Pancreas (tissue), 10 donors: ENCODE measurements around the gene BICRAL. TPM values are rescaled to one million over a fixed set of nuclear protein-coding genes. Genes with fewer than 3 reads are reported as not detected.
A peak's percentile ranks its signal among the peaks of the same experiment; 100 is the strongest.

Experiments used
- ATAC-seq, 4 donors: fragments of 200-7000 bp; cut with Tn5 transposase; one replicate each; pipeline versions ENCODE4 v1.8.0 to v1.9.1; 2020; ENCODE audit warnings: mild to moderate bottlenecking in 4 of 4, moderate library complexity in 4 of 4
- DNase-seq, 6 donors: peaks; one replicate each; pipeline ENCODE4 v3.0.0-alpha.2; 2020
- FAIRE-seq: peaks from 2 replicates; lab custom pipeline; 2012; peaks lifted over from hg19 to GRCh38; lab: Jason Lieb, UNC
- H3K27ac ChIP-seq, 4 donors: fragments of 200-600 bp; sonication (generic); 1 replicate in 3 of 4; 2 replicates in 1 of 4; pipeline versions ENCODE4 v1.5.0 to v1.8.0; 2020
- H3K27me3 ChIP-seq, 4 donors: fragments of 200-600 bp; one replicate each; pipeline ENCODE4 v1.8.0; 2021
- H3K36me3 ChIP-seq, 3 donors: fragments of 200-600 bp; sonication (generic) in 1 of 3; one replicate each; pipeline versions ENCODE4 v1.5.0 to v1.8.0; 2020 to 2021
- H3K4me1 ChIP-seq, 3 donors: fragments of 200-600 bp; one replicate each; pipeline ENCODE4 v1.8.0; 2021
- H3K4me3 ChIP-seq, 4 donors: fragments of 200-600 bp; sonication (generic) in 2 of 4; one replicate each; pipeline versions ENCODE4 v1.5.0 to v1.8.0; 2020 to 2021
- H3K9me3 ChIP-seq, 4 donors: fragments of 200-600 bp; one replicate each; pipeline ENCODE4 v1.8.0; 2021
- CTCF ChIP-seq, 4 donors: fragments of 200-600 bp; sonication (generic) in 3 of 4; IDR thresholded peaks; one replicate each; pipeline versions ENCODE4 v1.5.0 to v1.8.0; 2021; ENCODE audit warnings: antibody characterized with exemption in 4 of 4
- WGBS, 2 donors: extraction: QIAGEN DNeasy Blood & Tissue Kit; methylation state at CpG; one replicate each; pipeline ENCODE4 v1.1.7; 2013; 5-methylcytosine and 5-hydroxymethylcytosine counted together
- intact Hi-C, 3 donors: fragments of 100-400 bp; cut with DNase I; formaldehyde crosslinking; loops; one replicate each; pipeline versions ENCODE4 v1.11.1 to v1.14.2; 2022
- polyA plus RNA-seq, 2 donors: library from polyadenylated mRNA; stranded (reverse); fragments of 200-250 nt; gene quantifications; one replicate each; pipeline ENCODE4 v1.2.3, GENCODE V29; 2013
- total RNA-seq, 6 donors: library from RNA; stranded (reverse); fragmentation: NEBNext Ultra II Directional in 4 of 6; extraction: Animal tissue kit (Norgen Biotek cat#: 25700) in 4 of 6; gene quantifications; one replicate each; pipeline versions ENCODE4 v1.2.1 to v1.2.4, GENCODE V29; 2021 to 2023
- donor health status: healthy with polysubstance abuse.
- donor health status: DM: no; HTN: no; CAD: no; lungs with moderate emphysema.
- donor health status: DM: no; HTN: no; CAD: no.
- donor health status: control.
- donor health status: control.
- donor health status: Bipolar disorder and iron deficiency.
- donor health status: DM: yes; HTN: yes; CAD: no.
- donor health status: DM: no; HTN: no; CAD: no.
- donor health status: DM: no; HTN: no; CAD: no.
- donor health status: DM: yes; HTN: yes; CAD: no.

Gene BICRAL
- total and polyA plus RNA-seq, 8 donors: 2.9 to 10.5 (median 7.1) TPM

DNA sequence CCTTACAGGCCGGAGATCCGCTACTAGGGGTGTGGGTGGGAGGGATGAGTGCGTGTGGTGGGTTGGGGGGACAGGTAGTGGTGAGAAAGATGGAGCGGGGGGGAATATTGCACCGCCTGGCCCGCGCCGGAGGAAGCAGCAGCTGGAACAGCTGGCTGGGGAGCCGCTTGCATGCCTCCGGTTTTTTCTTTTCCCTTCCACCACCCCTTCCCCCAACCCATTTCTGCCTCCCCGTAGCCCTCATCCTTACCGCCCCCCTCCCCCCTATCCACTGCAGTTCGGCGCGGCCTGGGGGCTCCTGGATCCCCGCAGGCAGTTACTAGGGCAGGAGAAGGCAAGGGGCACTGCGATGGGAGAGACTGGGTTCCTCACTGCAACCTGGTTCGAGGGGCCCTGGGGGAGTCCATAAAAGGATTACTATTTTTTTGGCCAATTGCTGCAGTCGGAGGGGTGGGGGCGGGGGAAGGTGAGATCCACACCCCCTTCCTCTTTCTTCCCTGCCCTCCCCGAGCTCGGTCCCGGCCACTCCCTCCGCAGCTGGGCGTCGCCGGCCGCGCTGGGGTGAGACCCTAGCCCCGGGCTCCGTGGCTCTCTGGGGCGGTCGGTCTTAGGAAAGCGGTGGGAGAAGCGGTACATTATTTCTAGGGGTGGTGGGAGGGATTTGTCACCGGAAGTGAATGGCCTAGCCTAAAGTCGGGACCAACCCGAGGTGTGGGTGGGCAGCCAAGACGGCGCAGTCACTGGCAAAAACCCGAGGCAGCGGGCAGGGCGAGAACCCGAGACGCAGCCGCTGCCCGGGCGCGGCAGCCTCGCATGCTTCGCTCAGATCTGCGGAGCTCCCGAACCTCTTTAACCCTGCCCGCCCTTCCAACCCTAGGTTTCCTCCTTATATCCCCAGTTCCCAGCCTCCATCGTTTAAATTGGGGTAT lies 35.1 kb upstream of the BICRAL start:
- Histone ChIP-seq H3K4me3 (peak overlapping the region; percentile 58 to 90 (median 66)), H3K27me3 (no peaks in the 10 kb centered on the region), H3K36me3 (no peaks in the 10 kb centered on the region), H3K27ac (peak overlapping the region; percentile 60 to 93 (median 84)), H3K9me3 (no peaks in the 10 kb centered on the region), H3K4me1 (peaks cover 9 to 17% (median 11%) of the 10 kb centered on the region in 3 donors)
- DNase-seq (peak; percentile 70 to 86 (median 80)), ATAC-seq (peak; percentile 73 to 83 (median 78)), FAIRE-seq (no peak)
- TF ChIP-seq CTCF (IDR thresholded peaks at IDR 0.05): no peak
- intact Hi-C loops: no loop called here
- 0 to 1% methylated on average over 48 to 55 of the region's 55 CpGs for whole genome bisulfite sequencing, 2 donors

- Histone ChIP-seq H3K4me3 (peak overlapping the region in 1 of 4 donors; percentile 67), H3K9me3 (no peaks in the 10 kb centered on the region), H3K27ac (no peak overlapping the region), H3K27me3 (no peaks in the 10 kb centered on the region), H3K4me1 (peaks cover 9 to 17% (median 11%) of the 10 kb centered on the region in 3 donors), H3K36me3 (no peaks in the 10 kb centered on the region)
- FAIRE-seq: no peak
- no peak for ATAC-seq
- TF ChIP-seq CTCF (IDR thresholded peaks at IDR 0.05): no peak
- intact Hi-C loops: no loop called here
- DNase-seq: no peak
- WGBS, 2 donors: 29 to 35% methylated on average over 8 of the region's 8 CpGs
Observed at GRCh38 chr6:42748203-42748898, 33.5 kb upstream of the BICRAL start.

GRCh38 chr6:42751055-42751454 lies 30.8 kb upstream of the BICRAL start:
- H3K27me3 ChIP-seq: no peaks in the 10 kb centered on the region
- H3K4me1 ChIP-seq: peaks cover 0 to 12% (median 11%) of the 10 kb centered on the region in 3 donors
- no peak for ATAC-seq
- DNase-seq: no peak
- no peak for FAIRE-seq
- no peaks in the 10 kb centered on the region for H3K9me3 ChIP-seq
- no peak for TF ChIP-seq CTCF (IDR thresholded peaks at IDR 0.05)
- H3K4me3 ChIP-seq: no peak overlapping the region
- H3K36me3 ChIP-seq: no peaks in the 10 kb centered on the region
- no peak overlapping the region for H3K27ac ChIP-seq
- intact Hi-C loops: no loop called here
- WGBS, 2 donors: 87 to 88% methylated on average over 3 of the region's 3 CpGs

- no peak for TF ChIP-seq CTCF (IDR thresholded peaks at IDR 0.05)
- 87 to 92% methylated on average over 5 of the region's 5 CpGs for WGBS, 2 donors
Observed at GRCh38 chr6:42754759-42755158, 27.1 kb upstream of the BICRAL start.

More at GRCh38 chr6:42754759-42755158, 27.1 kb upstream of the BICRAL start:
- DNase-seq (no peak), ATAC-seq (no peak), FAIRE-seq (no peak)
- Histone ChIP-seq H3K9me3 (no peaks in the 10 kb centered on the region), H3K27ac (no peak overlapping the region), H3K4me3 (no peak overlapping the region), H3K36me3 (no peaks in the 10 kb centered on the region), H3K4me1 (no peaks in the 10 kb centered on the region), H3K27me3 (no peaks in the 10 kb centered on the region)
- intact Hi-C loops: no loop called here
